Endothelial cell of umbilical vein (primary cell): ENCODE results near the gene HEATR5A. TPM values are rescaled to one million over a fixed set of nuclear protein-coding genes. Genes with fewer than 3 reads are reported as not detected.

Experiments used
- BruUV-seq: library from RNA; stranded (reverse); fragments of 400-500 nt; replicated peaks from 2 replicates; lab custom pipeline; 2021; lab: Mats Ljungman, UMichigan
- CTCF ChIA-PET: fragments of 300-600, 350-600 bp; sonication (Branson Sonifier 250); formaldehyde crosslinking; loops from one replicate; lab custom pipeline; 2021; ENCODE audit warnings: antibody characterized with exemption, inconsistent platforms; lab: Charles Lee
- POLR2A ChIA-PET: fragments of 300-600, 350-600 bp; sonication (Branson Sonifier 250); formaldehyde crosslinking; loops from one replicate; lab custom pipeline; 2021; ENCODE audit warnings: antibody characterized with exemption, inconsistent platforms; lab: Charles Lee
- DNase-seq: peaks from one replicate; pipeline ENCODE4 v3.0.0-alpha.2; 2011; ENCODE audit warnings: low read depth, low spot score
- FAIRE-seq: peaks from 2 replicates; lab custom pipeline; 2011; peaks lifted over from hg19 to GRCh38; lab: Jason Lieb, UNC
- H2AFZ ChIP-seq: 2 replicates; pipeline ENCODE4 v1.6.0; 2012; ENCODE audit warnings: low read depth, low read length, control low read depth, inconsistent platforms
- H3K27ac ChIP-seq: 2 replicates; pipeline ENCODE4 v1.5.1; 2011; ENCODE audit warnings: low read depth, mild to moderate bottlenecking, control low read depth, low read length, moderate library complexity; ENCODE audit not compliant: insufficient read depth
- H3K27me3 ChIP-seq, 2 experiments: 2 replicates each; pipeline versions ENCODE4 v1.6.0 to v1.6.1; 2011; ENCODE audit warnings: low read length in 2 of 2, mixed read lengths in 1 of 2; ENCODE audit not compliant: control insufficient read depth in 2 of 2, insufficient read depth in 2 of 2
- H3K36me3 ChIP-seq, 2 experiments: 2 replicates in 1 of 2; 3 replicates in 1 of 2; pipeline ENCODE4 v1.5.1; 2011; ENCODE audit warnings: low read length in 2 of 2, mild to moderate bottlenecking in 1 of 2, moderate library complexity in 1 of 2; ENCODE audit not compliant: control insufficient read depth in 2 of 2, insufficient read depth in 2 of 2; ENCODE audit errors: extremely low read depth in 1 of 2
- H3K4me1 ChIP-seq: 3 replicates; pipeline ENCODE4 v1.5.1; 2011; ENCODE audit warnings: mild to moderate bottlenecking, low read length; ENCODE audit not compliant: control insufficient read depth, insufficient read depth; ENCODE audit errors: extremely low read depth
- H3K4me2 ChIP-seq: 2 replicates; pipeline ENCODE4 v1.6.1; 2011; ENCODE audit warnings: low read length, control low read depth, mixed read lengths; ENCODE audit not compliant: insufficient read depth
- H3K4me3 ChIP-seq, 3 experiments: fragments of 200-600 bp in 1 of 3; sonication (generic), shearing (Covaris generic) in 1 of 3; replicated peaks in 1 of 3; 2 replicates each; pipeline ENCODE4 v1.5.1; 2011 to 2016; ENCODE audit warnings: control low read depth in 3 of 3, low read length in 3 of 3, mild to moderate bottlenecking in 2 of 3, inconsistent platforms in 1 of 3, low read depth in 1 of 3, moderate library complexity in 1 of 3; ENCODE audit not compliant: insufficient read depth in 1 of 3
- H3K79me2 ChIP-seq: 2 replicates; pipeline ENCODE4 v1.6.0; 2012; ENCODE audit warnings: low read length, inconsistent platforms; ENCODE audit not compliant: control insufficient read depth, insufficient read depth
- H3K9ac ChIP-seq: replicated peaks from 2 replicates; pipeline ENCODE3; 2011; ENCODE audit warnings: low read length, control low read depth; ENCODE audit not compliant: insufficient read depth; ENCODE audit errors: extremely low read depth
- H3K9me1 ChIP-seq: replicated peaks from 3 replicates; pipeline ENCODE4 v1.6.0; 2011; ENCODE audit warnings: mild to moderate bottlenecking, low read length; ENCODE audit not compliant: control insufficient read depth, insufficient read depth; ENCODE audit errors: extremely low read depth
- H3K9me3 ChIP-seq: replicated peaks from 2 replicates; pipeline ENCODE4 v1.5.1; 2012; ENCODE audit warnings: low read length, inconsistent platforms; ENCODE audit not compliant: control insufficient read depth, insufficient read depth
- H4K20me1 ChIP-seq: replicated peaks from 2 replicates; pipeline ENCODE3; 2011; ENCODE audit warnings: mild to moderate bottlenecking, low read length; ENCODE audit not compliant: control insufficient read depth, insufficient read depth; ENCODE audit errors: extremely low read depth
- CTCF ChIP-seq, 2 donors: IDR thresholded peaks; 1 replicate in 1 of 2; 2 replicates in 1 of 2; pipeline ENCODE4 v1.5.1; 2011; ENCODE audit warnings: low read length in 2 of 2, mild to moderate bottlenecking in 2 of 2, moderate library complexity in 2 of 2, control low read depth in 1 of 2, inconsistent platforms in 1 of 2, low read depth in 1 of 2; ENCODE audit not compliant: insufficient read depth in 1 of 2; ENCODE audit errors: extremely low read depth in 1 of 2
- EZH2 ChIP-seq: IDR thresholded peaks from 2 replicates; pipeline ENCODE4 v1.6.1; 2012; ENCODE audit warnings: borderline replicate concordance, low read depth, mild to moderate bottlenecking, moderate library complexity, low read length, inconsistent platforms; ENCODE audit not compliant: severe bottlenecking
- FOS ChIP-seq: IDR thresholded peaks from 2 replicates; pipeline ENCODE4 v1.6.1; 2011; ENCODE audit warnings: mild to moderate bottlenecking, low read length, moderate library complexity, borderline replicate concordance; ENCODE audit not compliant: insufficient read depth
- GATA2 ChIP-seq: IDR thresholded peaks from 2 replicates; pipeline ENCODE4 v1.7.0; 2011; ENCODE audit warnings: low read depth, mild to moderate bottlenecking, moderate library complexity, mixed read lengths, low read length; ENCODE audit not compliant: insufficient read length, insufficient read depth
- JUN ChIP-seq: IDR thresholded peaks from 2 replicates; pipeline ENCODE4 v1.6.1; 2011; ENCODE audit warnings: borderline replicate concordance, low read depth; ENCODE audit not compliant: insufficient read length, insufficient read depth
- MAX ChIP-seq: IDR thresholded peaks from 2 replicates; pipeline ENCODE4 v1.6.1; 2011; ENCODE audit not compliant: insufficient read depth, insufficient read length
- MYC ChIP-seq: IDR thresholded peaks from one replicate; pipeline ENCODE4 v1.6.1; 2011; ENCODE audit warnings: mild to moderate bottlenecking, low read depth, low read length
- POLR2A ChIP-seq: IDR thresholded peaks from 2 replicates; pipeline ENCODE4 v1.6.1; 2012; ENCODE audit warnings: low read depth, mild to moderate bottlenecking, control low read depth, low read length
- POLR2AphosphoS5 ChIP-seq: IDR thresholded peaks from 2 replicates; pipeline ENCODE4 v1.6.1; 2012; ENCODE audit warnings: low read depth, mild to moderate bottlenecking, control low read depth, low read length, moderate library complexity; ENCODE audit not compliant: insufficient read depth
- dilution Hi-C: fragments of 300-500 bp; cut with MboI; formaldehyde crosslinking; loops from one replicate; pipeline ENCODE4 v1.15.0; 2019; ENCODE audit warnings: low sequenced_read_pairs; ENCODE audit not compliant: extremely low pct_ligation_motif_present
- intact Hi-C: fragments of 100-400 bp; cut with micrococcal nuclease; formaldehyde crosslinking; loops from one replicate; pipeline ENCODE4 v1.10.0; 2022
- polyA plus RNA-seq, 4 experiments: library from polyadenylated mRNA; depleted of rRNA in 3 of 4; stranded (reverse) in 3 of 4; unstranded in 1 of 4; fragments of >200 nt; gene quantifications; 2 replicates each; pipeline versions ENCODE4 v1.2.1 to v1.2.3, GENCODE V29; 2011 to 2012; ENCODE audit warnings: missing spikeins in 1 of 4
- total RNA-seq: library from RNA; stranded (reverse); gene quantifications from 2 replicates; pipeline ENCODE4 v1.2.3, GENCODE V29; 2021

HEATR5A gene
- total and polyA plus RNA-seq, 2 donors (not counting 3 experiments of a cell fraction or from before 2014, with no cell fraction given): 12.6 to 45.3 TPM

GRCh38 chr14:31400031-31400638, 20.2 kb downstream of the HEATR5A start:
- dilution Hi-C loops: no loop called here
- no peaks in the 10 kb centered on the region for H3K4me1 ChIP-seq
- ChIA-PET CTCF (interaction anchor here (2.7 kb wide), 1 partner anchor 20 kb away, joined by 8 read pairs; the partner anchor contains the start of gene HEATR5A), POLR2A (no interaction called here)
- DNase-seq: no peak
- H3K27me3 ChIP-seq: no peaks in the 10 kb centered on the region
- H2AFZ ChIP-seq: no peak overlapping the region
- BruUV-seq: no TSS peak
- no peak overlapping the region for H3K4me2 ChIP-seq
- no peak for TF ChIP-seq EZH2
- no peak for TF ChIP-seq CTCF (IDR thresholded peaks at IDR 0.05; ENCODE audit: extremely low read depth in 1 of 2, insufficient read depth in 1 of 2, low read depth in 1 of 2, low read length in 2 of 2)
- TF ChIP-seq POLR2A: no peak
- no peak for TF ChIP-seq GATA2
- no peak for TF ChIP-seq POLR2AphosphoS5
- no peak for TF ChIP-seq FOS
- TF ChIP-seq JUN: no peak
- TF ChIP-seq MAX: no peak
- no peak for TF ChIP-seq MYC
- no peak for FAIRE-seq
- H3K27ac ChIP-seq: no peak overlapping the region
- H3K9me3 ChIP-seq: no peaks in the 10 kb centered on the region
- no peak overlapping the region for H3K4me3 ChIP-seq
- no peaks in the 10 kb centered on the region for H3K9me1 ChIP-seq
- H3K9ac ChIP-seq: no peak overlapping the region
- H3K36me3 ChIP-seq: peaks cover 0 to 6% of the 10 kb centered on the region in 2 experiments
- no peaks in the 10 kb centered on the region for H4K20me1 ChIP-seq
- intact Hi-C loops: no loop called here
- peaks cover 7% of the 10 kb centered on the region for H3K79me2 ChIP-seq
